HCT116 (cell line): ENCODE results near the gene FAM234B. TPM values are rescaled to one million over a fixed set of nuclear protein-coding genes. Genes with fewer than 3 reads are reported as not detected.

Experiments
- ATAC-seq: fragments of 200-7000 bp; cut with Tn5 transposase; 2 replicates; pipeline ENCODE4 v1.9.1; 2020; ENCODE audit warnings: mild to moderate bottlenecking, moderate library complexity
- BruUV-seq: library from RNA; stranded (reverse); fragments of 400-500 nt; replicated peaks from 2 replicates; lab custom pipeline; 2021; lab: Mats Ljungman, UMichigan
- CTCF ChIA-PET: fragments of 300-600 bp; sonication (Branson Sonifier 250); formaldehyde crosslinking; loops from one replicate; lab custom pipeline; 2021; ENCODE audit warnings: antibody characterized with exemption; lab: Charles Lee
- POLR2A ChIA-PET: fragments of 300-600, 350-600 bp; sonication (Branson Sonifier 250); formaldehyde crosslinking; loops from one replicate; lab custom pipeline; 2021; ENCODE audit warnings: antibody characterized with exemption; lab: Charles Lee
- RAD21 ChIA-PET, 2 experiments: fragments of 300-600 bp; sonication (Branson Sonifier 250); formaldehyde crosslinking; loops; one replicate each; lab custom pipeline; 2023; ENCODE audit warnings: low total read pairs in 2 of 2; ENCODE audit not compliant: uncharacterized antibody in 2 of 2, unreplicated experiment in 2 of 2, low non-redundant PET in 1 of 2; lab: Charles Lee
- DNase-seq: peaks from one replicate; pipeline ENCODE4 v3.0.0-alpha.2; 2010; ENCODE audit warnings: low read depth, low spot score
- H2AFZ ChIP-seq: fragments of 200-600 bp; shearing (Covaris generic), sonication (generic); 2 replicates; pipeline ENCODE4 v1.6.1; 2017; ENCODE audit warnings: low read depth, mixed run types, mixed read lengths, antibody characterized with exemption, low read length; ENCODE audit not compliant: poor library complexity, severe bottlenecking
- H3K27ac ChIP-seq: 2 replicates; pipeline ENCODE4 v1.5.1; 2012; ENCODE audit warnings: low read depth, low read length
- H3K27me3 ChIP-seq: fragments of 200-600 bp; sonication (generic); 2 replicates; pipeline ENCODE4 v1.6.1; 2016; ENCODE audit warnings: mixed run types, low read length, mixed read lengths; ENCODE audit not compliant: insufficient read depth
- H3K36me3 ChIP-seq, 2 experiments: fragments of 200-500 bp in 1 of 2; fragments of 200-600 bp in 1 of 2; sonication (Bioruptor generic) in 1 of 2; sonication (generic) in 1 of 2; 2 replicates each; pipeline versions ENCODE4 v1.5.1 to v1.6.1; 2014 to 2016; ENCODE audit warnings: low read length in 2 of 2, inconsistent platforms in 1 of 2, mixed read lengths in 1 of 2, mixed run types in 1 of 2; ENCODE audit not compliant: insufficient read depth in 2 of 2, control insufficient read depth in 1 of 2
- H3K4me1 ChIP-seq, 2 experiments: fragments of 200-600 bp in 1 of 2; sonication (generic) in 1 of 2; 2 replicates each; pipeline versions ENCODE4 v1.5.1 to v1.6.1; 2012 to 2017; ENCODE audit warnings: low read length in 2 of 2, inconsistent platforms in 1 of 2, mild to moderate bottlenecking in 1 of 2, mixed read lengths in 1 of 2, mixed run types in 1 of 2, moderate library complexity in 1 of 2; ENCODE audit not compliant: insufficient read depth in 2 of 2, control insufficient read depth in 1 of 2
- H3K4me2 ChIP-seq: fragments of 200-600 bp; sonication (generic); 2 replicates; pipeline ENCODE4 v1.6.1; 2017; ENCODE audit warnings: mixed run types, low read length, mixed read lengths
- H3K4me3 ChIP-seq, 2 experiments: fragments of 200-600 bp in 1 of 2; sonication (generic) in 1 of 2; replicated peaks in 1 of 2; 2 replicates each; pipeline ENCODE4 v1.5.1; 2011 to 2016; ENCODE audit warnings: low read length in 2 of 2, control low read depth in 1 of 2, low read depth in 1 of 2, mild to moderate bottlenecking in 1 of 2, mixed read lengths in 1 of 2, mixed run types in 1 of 2
- H3K79me2 ChIP-seq: fragments of 200-600 bp; sonication (generic); 2 replicates; pipeline ENCODE4 v1.6.1; 2017; ENCODE audit warnings: mild to moderate bottlenecking, mixed run types, low read length, moderate library complexity, mixed read lengths; ENCODE audit not compliant: insufficient read depth
- H3K9ac ChIP-seq: fragments of 200-600 bp; sonication (generic); 2 replicates; pipeline ENCODE4 v1.6.1; 2016; ENCODE audit warnings: low read length, mixed read lengths
- H3K9me2 ChIP-seq: fragments of 200-600 bp; sonication (generic), shearing (Covaris generic); 2 replicates; pipeline ENCODE4 v1.6.1; 2017; ENCODE audit warnings: mixed run types, mild to moderate bottlenecking, moderate library complexity; ENCODE audit not compliant: insufficient read depth
- H3K9me3 ChIP-seq, 2 experiments: fragments of 200-500 bp in 1 of 2; fragments of 200-600 bp in 1 of 2; sonication (Bioruptor generic) in 1 of 2; sonication (generic) in 1 of 2; 2 replicates each; pipeline ENCODE4 v1.6.1; 2014 to 2017; ENCODE audit warnings: low read length in 2 of 2, mixed read lengths in 2 of 2, inconsistent platforms in 1 of 2, low read depth in 1 of 2, mild to moderate bottlenecking in 1 of 2, mixed run types in 1 of 2, moderate library complexity in 1 of 2; ENCODE audit not compliant: control insufficient read depth in 1 of 2, insufficient read depth in 1 of 2
- H4K20me1 ChIP-seq: fragments of 200-600 bp; sonication (generic), shearing (Covaris generic); 2 replicates; pipeline ENCODE4 v1.6.1; 2017; ENCODE audit warnings: mixed run types, mild to moderate bottlenecking, moderate library complexity; ENCODE audit not compliant: insufficient read depth
- CBX3 ChIP-seq: IDR thresholded peaks from 2 replicates; pipeline ENCODE4 v1.6.1; 2012; ENCODE audit warnings: low read depth
- EGR1 ChIP-seq: IDR thresholded peaks from 2 replicates; pipeline ENCODE4 v1.6.1; 2012; ENCODE audit warnings: low read depth
- ELF1 ChIP-seq: IDR thresholded peaks from 2 replicates; pipeline ENCODE4 v1.6.1; 2012; ENCODE audit warnings: low read depth, borderline replicate concordance
- EZH2 ChIP-seq: fragments of 200-600 bp; sonication (generic); IDR thresholded peaks from 2 replicates; pipeline ENCODE4 v1.6.1; 2017; ENCODE audit warnings: antibody characterized with exemption, mixed run types
- EZH2phosphoT487 ChIP-seq: fragments of 200-600 bp; IDR thresholded peaks from 2 replicates; pipeline ENCODE4 v1.6.1; 2018; ENCODE audit warnings: antibody characterized with exemption, borderline replicate concordance
- FOSL1 ChIP-seq: IDR thresholded peaks from 2 replicates; pipeline ENCODE4 v1.6.1; 2012; ENCODE audit warnings: low read depth
- JUND ChIP-seq: IDR thresholded peaks from 2 replicates; pipeline ENCODE4 v1.6.1; 2012
- POLR2A ChIP-seq: IDR thresholded peaks from 2 replicates; pipeline ENCODE4 v1.7.0; 2011; ENCODE audit warnings: borderline replicate concordance; ENCODE audit not compliant: insufficient read depth, insufficient read length; ENCODE audit errors: extremely low read depth
- POLR2AphosphoS5 ChIP-seq: IDR thresholded peaks from 2 replicates; pipeline ENCODE4 v1.6.1; 2011; ENCODE audit warnings: mild to moderate bottlenecking, low read depth, low read length, moderate library complexity
- RAD21 ChIP-seq: IDR thresholded peaks from 2 replicates; pipeline ENCODE4 v1.6.1; 2012; ENCODE audit warnings: low read depth, mild to moderate bottlenecking
- SIN3A ChIP-seq: IDR thresholded peaks from 2 replicates; pipeline ENCODE4 v1.6.1; 2012; ENCODE audit warnings: low read depth
- SP1 ChIP-seq: IDR thresholded peaks from 2 replicates; pipeline ENCODE4 v1.6.1; 2012; ENCODE audit warnings: low read depth
- SRF ChIP-seq: IDR thresholded peaks from 2 replicates; pipeline ENCODE4 v1.6.1; 2012; ENCODE audit warnings: low read depth
- TCF7L2 ChIP-seq: IDR thresholded peaks from 2 replicates; pipeline ENCODE4 v1.7.0; 2011; ENCODE audit warnings: borderline replicate concordance, inconsistent platforms; ENCODE audit not compliant: insufficient read depth, insufficient read length; ENCODE audit errors: extremely low read depth
- ZFX ChIP-seq: fragments of 450-650 bp; IDR thresholded peaks from 2 replicates; pipeline ENCODE4 v1.6.1; 2017
- intact Hi-C: fragments of 100-400 bp; cut with micrococcal nuclease; formaldehyde crosslinking; loops from 2 replicates; pipeline ENCODE4 v1.10.0; 2022
- total RNA-seq: library from RNA; stranded (reverse); gene quantifications from one replicate; pipeline ENCODE4 v1.2.1, GENCODE V29; 2021; ENCODE audit not compliant: unreplicated experiment
- TF ChIP-seq, protein P1 (sequence below): IDR thresholded peaks from 2 replicates; pipeline ENCODE4 v1.6.1; 2012
- TF ChIP-seq, protein P2 (sequence below): IDR thresholded peaks from 2 replicates; pipeline ENCODE4 v1.6.1; 2012
- TF ChIP-seq, protein P3 (sequence below), 3 experiments: fragments of 200-600 bp in 1 of 3; sonication (generic) in 1 of 3; IDR thresholded peaks in 2 of 3; conservative IDR thresholded peaks in 1 of 3; 2 replicates each; pipeline ENCODE4 v1.5.1; 2012 to 2017; ENCODE audit warnings: low read depth in 2 of 3, low read length in 2 of 3, antibody characterized with exemption in 1 of 3, borderline replicate concordance in 1 of 3, control low read depth in 1 of 3, mild to moderate bottlenecking in 1 of 3, mixed read lengths in 1 of 3, mixed run types in 1 of 3, moderate library complexity in 1 of 3; ENCODE audit not compliant: insufficient read depth in 1 of 3
- TF ChIP-seq, protein P4 (sequence below): IDR thresholded peaks from 2 replicates; pipeline ENCODE4 v1.6.1; 2012; ENCODE audit warnings: low read depth

FAM234B gene
- total RNA-seq, 1 experiment from 2014 or later = 15.9 TPM

DNA sequence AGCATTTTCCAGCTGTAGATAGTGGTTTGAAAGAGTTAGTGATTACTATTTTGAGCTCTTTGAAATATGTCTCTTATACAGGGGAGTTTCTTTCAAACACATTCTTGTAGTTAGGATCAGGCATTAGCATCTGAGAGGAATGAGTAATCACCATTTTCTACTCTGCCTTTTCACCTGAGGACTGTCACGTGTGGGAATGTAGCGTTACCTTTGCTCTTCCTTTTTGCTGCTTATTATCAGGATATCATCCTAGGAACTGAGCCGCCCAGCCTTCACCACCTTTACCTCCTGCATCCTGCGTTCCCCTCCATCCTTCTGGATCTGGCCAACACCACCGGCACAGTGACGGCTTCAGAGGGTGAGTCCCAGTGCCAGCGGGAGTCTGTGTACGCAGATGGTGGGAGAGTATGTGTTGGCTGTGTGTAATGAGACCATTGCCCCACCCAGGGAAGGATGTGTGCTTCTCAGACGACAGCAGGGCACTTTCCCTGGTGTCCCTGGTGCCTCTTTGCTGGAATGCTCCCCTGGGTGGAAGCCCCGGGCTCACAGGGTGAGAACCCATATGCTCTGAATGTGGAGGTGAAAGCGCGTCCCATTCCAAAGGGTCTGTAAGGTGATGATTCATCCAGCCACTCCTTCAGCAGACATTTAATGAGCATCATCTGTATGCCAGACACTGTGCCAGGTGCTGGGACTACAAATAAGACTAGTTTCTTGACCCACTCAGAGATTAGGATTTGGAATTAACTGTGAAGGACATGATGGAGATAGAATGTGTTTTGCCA lies 31.8 kb downstream of the FAM234B start:
- Histone ChIP-seq H3K9me2 (no peaks in the 10 kb centered on the region), H3K36me3 (0 out of 4 replicates have a peak, but pooled peaks cover 0 to 2% of the 10 kb centered on the region in 2 experiments), H4K20me1 (no peaks in the 10 kb centered on the region), H3K4me1 (no peaks in the 10 kb centered on the region), H3K27me3 (no peaks in the 10 kb centered on the region), H3K27ac (no peak overlapping the region), H3K9me3 (no peaks in the 10 kb centered on the region), H2AFZ (no peak overlapping the region), H3K4me3 (no peak overlapping the region), H3K9ac (no peak overlapping the region), H3K79me2 (no peaks in the 10 kb centered on the region), H3K4me2 (no peak overlapping the region)
- TF ChIP-seq POLR2AphosphoS5 (no peak), FOSL1 (no peak), ZFX (no peak), SP1 (no peak), CBX3 (no peak), POLR2A (no peak), JUND (no peak), EZH2 (no peak), EZH2phosphoT487 (no peak), SRF (no peak), SIN3A (no peak), ELF1 (no peak), EGR1 (no peak), TCF7L2 (no peak), RAD21 (no peak)
- TF ChIP-seq, protein P1, sequence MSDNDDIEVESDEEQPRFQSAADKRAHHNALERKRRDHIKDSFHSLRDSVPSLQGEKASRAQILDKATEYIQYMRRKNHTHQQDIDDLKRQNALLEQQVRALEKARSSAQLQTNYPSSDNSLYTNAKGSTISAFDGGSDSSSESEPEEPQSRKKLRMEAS = no peak
- TF ChIP-seq, protein P2, sequence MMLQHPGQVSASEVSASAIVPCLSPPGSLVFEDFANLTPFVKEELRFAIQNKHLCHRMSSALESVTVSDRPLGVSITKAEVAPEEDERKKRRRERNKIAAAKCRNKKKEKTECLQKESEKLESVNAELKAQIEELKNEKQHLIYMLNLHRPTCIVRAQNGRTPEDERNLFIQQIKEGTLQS = no peak
- TF ChIP-seq, protein P3, sequence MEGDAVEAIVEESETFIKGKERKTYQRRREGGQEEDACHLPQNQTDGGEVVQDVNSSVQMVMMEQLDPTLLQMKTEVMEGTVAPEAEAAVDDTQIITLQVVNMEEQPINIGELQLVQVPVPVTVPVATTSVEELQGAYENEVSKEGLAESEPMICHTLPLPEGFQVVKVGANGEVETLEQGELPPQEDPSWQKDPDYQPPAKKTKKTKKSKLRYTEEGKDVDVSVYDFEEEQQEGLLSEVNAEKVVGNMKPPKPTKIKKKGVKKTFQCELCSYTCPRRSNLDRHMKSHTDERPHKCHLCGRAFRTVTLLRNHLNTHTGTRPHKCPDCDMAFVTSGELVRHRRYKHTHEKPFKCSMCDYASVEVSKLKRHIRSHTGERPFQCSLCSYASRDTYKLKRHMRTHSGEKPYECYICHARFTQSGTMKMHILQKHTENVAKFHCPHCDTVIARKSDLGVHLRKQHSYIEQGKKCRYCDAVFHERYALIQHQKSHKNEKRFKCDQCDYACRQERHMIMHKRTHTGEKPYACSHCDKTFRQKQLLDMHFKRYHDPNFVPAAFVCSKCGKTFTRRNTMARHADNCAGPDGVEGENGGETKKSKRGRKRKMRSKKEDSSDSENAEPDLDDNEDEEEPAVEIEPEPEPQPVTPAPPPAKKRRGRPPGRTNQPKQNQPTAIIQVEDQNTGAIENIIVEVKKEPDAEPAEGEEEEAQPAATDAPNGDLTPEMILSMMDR (IDR thresholded peaks at IDR 0.05 in 2 of 3, conservative IDR thresholded peaks at IDR 0.05 in 1 of 3; ENCODE audit: borderline replicate concordance in 1 of 3, insufficient read depth in 1 of 3, low read depth in 2 of 3, low read length in 2 of 3) = no peak
- TF ChIP-seq, protein P4, sequence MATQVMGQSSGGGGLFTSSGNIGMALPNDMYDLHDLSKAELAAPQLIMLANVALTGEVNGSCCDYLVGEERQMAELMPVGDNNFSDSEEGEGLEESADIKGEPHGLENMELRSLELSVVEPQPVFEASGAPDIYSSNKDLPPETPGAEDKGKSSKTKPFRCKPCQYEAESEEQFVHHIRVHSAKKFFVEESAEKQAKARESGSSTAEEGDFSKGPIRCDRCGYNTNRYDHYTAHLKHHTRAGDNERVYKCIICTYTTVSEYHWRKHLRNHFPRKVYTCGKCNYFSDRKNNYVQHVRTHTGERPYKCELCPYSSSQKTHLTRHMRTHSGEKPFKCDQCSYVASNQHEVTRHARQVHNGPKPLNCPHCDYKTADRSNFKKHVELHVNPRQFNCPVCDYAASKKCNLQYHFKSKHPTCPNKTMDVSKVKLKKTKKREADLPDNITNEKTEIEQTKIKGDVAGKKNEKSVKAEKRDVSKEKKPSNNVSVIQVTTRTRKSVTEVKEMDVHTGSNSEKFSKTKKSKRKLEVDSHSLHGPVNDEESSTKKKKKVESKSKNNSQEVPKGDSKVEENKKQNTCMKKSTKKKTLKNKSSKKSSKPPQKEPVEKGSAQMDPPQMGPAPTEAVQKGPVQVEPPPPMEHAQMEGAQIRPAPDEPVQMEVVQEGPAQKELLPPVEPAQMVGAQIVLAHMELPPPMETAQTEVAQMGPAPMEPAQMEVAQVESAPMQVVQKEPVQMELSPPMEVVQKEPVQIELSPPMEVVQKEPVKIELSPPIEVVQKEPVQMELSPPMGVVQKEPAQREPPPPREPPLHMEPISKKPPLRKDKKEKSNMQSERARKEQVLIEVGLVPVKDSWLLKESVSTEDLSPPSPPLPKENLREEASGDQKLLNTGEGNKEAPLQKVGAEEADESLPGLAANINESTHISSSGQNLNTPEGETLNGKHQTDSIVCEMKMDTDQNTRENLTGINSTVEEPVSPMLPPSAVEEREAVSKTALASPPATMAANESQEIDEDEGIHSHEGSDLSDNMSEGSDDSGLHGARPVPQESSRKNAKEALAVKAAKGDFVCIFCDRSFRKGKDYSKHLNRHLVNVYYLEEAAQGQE = no peak
- CTCF ChIA-PET = no interaction called here
- no peak for ATAC-seq
- intact Hi-C loops = no loop called here
- DNase-seq = no peak
- POLR2A ChIA-PET = no interaction called here
- BruUV-seq = no TSS peak
- RAD21 ChIA-PET = no interaction called here
